PFSK-1 (cell line): ENCODE measurements around the gene MPP2.

Experiments
- POLR2AphosphoS5 ChIP-seq: IDR thresholded peaks from 2 replicates; pipeline ENCODE4 v1.6.1; 2012; ENCODE audit warnings: low read depth, mild to moderate bottlenecking, control low read depth, low read length, moderate library complexity
- TAF1 ChIP-seq: IDR thresholded peaks from 2 replicates; pipeline ENCODE4 v1.6.1; 2012; ENCODE audit warnings: low read length, control low read depth, borderline replicate concordance; ENCODE audit not compliant: insufficient read depth
- TF ChIP-seq, protein P1 (sequence below), 2 experiments: IDR thresholded peaks; 2 replicates each; pipeline versions ENCODE4 v1.6.1 to v1.8.0; 2011 to 2012; ENCODE audit warnings: low read depth in 2 of 2, low read length in 2 of 2, control low read depth in 1 of 2, inconsistent platforms in 1 of 2, mild to moderate bottlenecking in 1 of 2, moderate library complexity in 1 of 2; ENCODE audit not compliant: insufficient read depth in 1 of 2

DNA sequence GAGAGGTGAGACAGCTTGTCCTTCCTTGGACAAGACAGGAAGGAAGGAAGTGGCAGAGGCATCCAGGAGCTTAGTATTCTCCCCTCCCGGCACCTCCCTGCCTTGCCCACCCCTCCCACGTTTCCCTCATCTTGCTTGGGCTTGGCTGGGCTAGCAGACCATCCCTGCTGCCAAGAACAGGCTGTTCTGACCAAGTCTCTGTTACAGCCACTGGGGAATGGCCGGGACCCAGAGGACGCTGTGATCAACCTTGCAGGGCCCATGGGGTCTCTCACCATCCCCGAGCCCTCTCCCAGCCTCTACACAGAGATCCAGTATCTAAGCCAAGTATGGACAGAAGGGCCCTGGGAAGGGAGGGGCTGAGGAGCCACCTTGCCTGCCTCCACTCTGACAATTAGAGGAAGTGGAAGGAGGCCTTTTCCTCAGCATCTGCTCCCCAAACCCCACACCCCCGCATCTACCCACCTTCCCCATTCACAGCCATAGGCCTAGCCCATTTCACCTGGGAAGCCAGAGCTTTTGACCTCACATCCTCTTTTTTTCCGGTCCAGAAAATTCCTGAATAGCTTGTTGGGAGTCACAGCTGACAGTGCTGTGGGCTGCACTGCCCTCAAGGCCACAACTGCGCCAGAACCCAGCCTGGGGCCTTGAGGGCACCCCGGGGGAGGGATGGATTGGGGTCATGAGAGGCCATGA, 46.3 kb downstream of the MPP2 start:
- TF ChIP-seq TAF1, result no peak
- TF ChIP-seq POLR2AphosphoS5, result no peak
- TF ChIP-seq, protein P1, sequence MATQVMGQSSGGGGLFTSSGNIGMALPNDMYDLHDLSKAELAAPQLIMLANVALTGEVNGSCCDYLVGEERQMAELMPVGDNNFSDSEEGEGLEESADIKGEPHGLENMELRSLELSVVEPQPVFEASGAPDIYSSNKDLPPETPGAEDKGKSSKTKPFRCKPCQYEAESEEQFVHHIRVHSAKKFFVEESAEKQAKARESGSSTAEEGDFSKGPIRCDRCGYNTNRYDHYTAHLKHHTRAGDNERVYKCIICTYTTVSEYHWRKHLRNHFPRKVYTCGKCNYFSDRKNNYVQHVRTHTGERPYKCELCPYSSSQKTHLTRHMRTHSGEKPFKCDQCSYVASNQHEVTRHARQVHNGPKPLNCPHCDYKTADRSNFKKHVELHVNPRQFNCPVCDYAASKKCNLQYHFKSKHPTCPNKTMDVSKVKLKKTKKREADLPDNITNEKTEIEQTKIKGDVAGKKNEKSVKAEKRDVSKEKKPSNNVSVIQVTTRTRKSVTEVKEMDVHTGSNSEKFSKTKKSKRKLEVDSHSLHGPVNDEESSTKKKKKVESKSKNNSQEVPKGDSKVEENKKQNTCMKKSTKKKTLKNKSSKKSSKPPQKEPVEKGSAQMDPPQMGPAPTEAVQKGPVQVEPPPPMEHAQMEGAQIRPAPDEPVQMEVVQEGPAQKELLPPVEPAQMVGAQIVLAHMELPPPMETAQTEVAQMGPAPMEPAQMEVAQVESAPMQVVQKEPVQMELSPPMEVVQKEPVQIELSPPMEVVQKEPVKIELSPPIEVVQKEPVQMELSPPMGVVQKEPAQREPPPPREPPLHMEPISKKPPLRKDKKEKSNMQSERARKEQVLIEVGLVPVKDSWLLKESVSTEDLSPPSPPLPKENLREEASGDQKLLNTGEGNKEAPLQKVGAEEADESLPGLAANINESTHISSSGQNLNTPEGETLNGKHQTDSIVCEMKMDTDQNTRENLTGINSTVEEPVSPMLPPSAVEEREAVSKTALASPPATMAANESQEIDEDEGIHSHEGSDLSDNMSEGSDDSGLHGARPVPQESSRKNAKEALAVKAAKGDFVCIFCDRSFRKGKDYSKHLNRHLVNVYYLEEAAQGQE (IDR thresholded peaks at IDR 0.05; ENCODE audit: insufficient read depth in 1 of 2, low read depth in 2 of 2, low read length in 2 of 2), result no peak
